Mucosa of rectum (tissue), 2 donors: ENCODE measurements around the gene RAB11FIP4.

Experiments
- H3K27ac ChIP-seq, 2 donors: one replicate each; pipeline ENCODE4 v1.7.0; 2013; ENCODE audit warnings: inconsistent platforms in 2 of 2, low read depth in 2 of 2, low read length in 2 of 2
- H3K27me3 ChIP-seq, 2 donors: one replicate each; pipeline ENCODE4 v1.7.0; 2013; ENCODE audit warnings: low read length in 2 of 2; ENCODE audit not compliant: control insufficient read depth in 2 of 2, insufficient read depth in 2 of 2
- H3K36me3 ChIP-seq, 2 donors: one replicate each; pipeline ENCODE4 v1.7.0; 2013; ENCODE audit warnings: low read length in 2 of 2; ENCODE audit not compliant: control insufficient read depth in 2 of 2, insufficient read depth in 2 of 2
- H3K4me1 ChIP-seq, 2 donors: one replicate each; pipeline ENCODE4 v1.7.0; 2013; ENCODE audit warnings: low read length in 2 of 2, mild to moderate bottlenecking in 1 of 2; ENCODE audit not compliant: control insufficient read depth in 2 of 2, insufficient read depth in 2 of 2
- H3K4me3 ChIP-seq, 2 donors: one replicate each; pipeline ENCODE4 v1.7.0; 2013; ENCODE audit warnings: low read length in 2 of 2
- H3K9ac ChIP-seq, 2 donors: one replicate each; pipeline ENCODE4 v1.7.0; 2013; ENCODE audit warnings: low read length in 2 of 2, low read depth in 1 of 2, mild to moderate bottlenecking in 1 of 2
- H3K9me3 ChIP-seq, 2 donors: one replicate each; pipeline ENCODE4 v1.7.0; 2013; ENCODE audit warnings: low read length in 2 of 2; ENCODE audit not compliant: control insufficient read depth in 2 of 2
- donor health status: healthy.
- donor health status: Normal muscosa, but diverticular disease.

RAB11FIP4 gene

DNA sequence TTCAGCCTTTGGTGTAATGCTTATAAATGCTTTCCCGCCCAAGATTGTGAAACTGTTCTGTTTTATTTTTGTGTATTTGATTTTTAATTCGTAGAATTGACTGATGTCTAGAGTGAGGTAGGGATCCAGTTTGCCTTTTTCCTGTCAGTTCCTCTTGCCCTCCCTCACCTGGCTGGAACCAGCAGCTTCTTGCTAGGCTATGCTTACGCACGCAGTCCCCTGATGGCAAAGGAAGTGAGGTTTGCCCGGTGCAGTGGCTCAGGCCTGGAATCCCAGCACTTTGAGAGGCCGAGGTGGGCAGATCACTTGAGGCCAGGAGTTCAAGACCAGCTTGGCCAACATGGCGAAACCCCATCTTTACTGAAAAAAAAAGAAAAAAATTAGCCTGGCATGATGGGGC lies 51.9 kb downstream of the RAB11FIP4 start:
- Histone ChIP-seq H3K9me3 (no peaks in the 10 kb centered on the region), H3K36me3 (no peaks in the 10 kb centered on the region), H3K27ac (no peak overlapping the region), H3K9ac (no peak overlapping the region), H3K4me1 (no peaks in the 10 kb centered on the region), H3K27me3 (no peaks in the 10 kb centered on the region), H3K4me3 (no peak overlapping the region)

DNA sequence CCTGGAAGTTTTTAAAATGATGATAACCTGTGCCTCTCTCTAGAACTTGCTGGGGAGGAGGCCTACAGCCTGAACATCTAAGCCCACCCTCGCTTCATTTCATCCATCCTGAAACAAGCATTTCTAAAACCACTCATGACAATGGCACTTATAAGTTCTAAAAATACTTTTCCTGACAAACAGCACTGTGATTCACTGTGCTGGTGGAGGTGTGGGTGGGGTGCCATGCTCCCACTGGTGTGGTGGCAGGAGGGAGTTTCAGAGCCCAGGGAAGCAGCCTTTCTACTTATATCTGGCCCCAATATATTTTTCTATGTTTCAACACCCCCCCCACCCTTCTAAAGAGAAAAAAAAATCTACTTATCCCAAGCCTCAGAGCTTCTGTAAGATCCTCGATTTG lies 52.6 kb downstream of the RAB11FIP4 start:
- Histone ChIP-seq H3K4me1 (no peaks in the 10 kb centered on the region), H3K36me3 (no peaks in the 10 kb centered on the region), H3K9me3 (no peaks in the 10 kb centered on the region), H3K27me3 (no peaks in the 10 kb centered on the region), H3K27ac (no peak overlapping the region), H3K4me3 (no peak overlapping the region), H3K9ac (no peak overlapping the region)

DNA sequence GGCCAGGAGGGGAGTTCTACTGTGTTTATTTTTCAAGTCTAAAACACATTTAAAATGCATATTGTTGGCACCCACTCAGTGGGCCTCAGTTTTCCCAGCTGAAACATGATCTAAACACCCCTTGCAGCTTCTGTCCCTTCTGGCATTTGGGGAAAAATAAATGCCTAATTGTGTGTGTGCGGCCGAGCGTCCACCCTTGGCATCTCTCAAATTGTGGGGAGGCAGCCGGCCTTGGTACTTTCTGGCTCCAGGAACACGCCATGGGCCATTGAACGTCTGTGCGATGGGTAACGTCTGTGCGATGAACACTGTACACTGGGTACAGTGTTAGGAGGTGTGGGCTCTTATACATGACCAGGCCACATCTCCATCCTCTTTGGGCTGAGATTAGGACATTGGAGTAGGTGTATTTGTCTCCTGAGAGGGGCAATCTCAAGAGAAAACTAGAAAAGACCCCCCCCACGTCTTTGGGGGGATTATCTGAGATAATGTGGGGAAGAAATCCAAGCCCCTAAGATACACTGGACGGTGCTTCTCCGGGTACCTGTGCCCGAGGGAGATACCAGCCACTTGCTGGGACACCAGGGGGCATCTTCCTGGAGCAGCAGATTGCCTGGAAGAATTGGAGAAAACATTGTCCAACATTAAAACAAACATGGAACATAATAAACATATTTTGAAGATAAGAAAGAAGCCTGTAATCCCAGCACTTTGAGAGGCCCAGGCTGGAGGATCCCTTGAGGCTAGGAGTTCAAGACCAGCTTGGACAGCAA lies 54.9 kb downstream of the RAB11FIP4 start:
- no peaks in the 10 kb centered on the region for H3K36me3 ChIP-seq
- H3K4me3 ChIP-seq: no peak overlapping the region
- H3K9ac ChIP-seq: no peak overlapping the region
- no peak overlapping the region for H3K27ac ChIP-seq
- H3K4me1 ChIP-seq: no peaks in the 10 kb centered on the region
- H3K9me3 ChIP-seq: no peaks in the 10 kb centered on the region
- no peaks in the 10 kb centered on the region for H3K27me3 ChIP-seq

DNA sequence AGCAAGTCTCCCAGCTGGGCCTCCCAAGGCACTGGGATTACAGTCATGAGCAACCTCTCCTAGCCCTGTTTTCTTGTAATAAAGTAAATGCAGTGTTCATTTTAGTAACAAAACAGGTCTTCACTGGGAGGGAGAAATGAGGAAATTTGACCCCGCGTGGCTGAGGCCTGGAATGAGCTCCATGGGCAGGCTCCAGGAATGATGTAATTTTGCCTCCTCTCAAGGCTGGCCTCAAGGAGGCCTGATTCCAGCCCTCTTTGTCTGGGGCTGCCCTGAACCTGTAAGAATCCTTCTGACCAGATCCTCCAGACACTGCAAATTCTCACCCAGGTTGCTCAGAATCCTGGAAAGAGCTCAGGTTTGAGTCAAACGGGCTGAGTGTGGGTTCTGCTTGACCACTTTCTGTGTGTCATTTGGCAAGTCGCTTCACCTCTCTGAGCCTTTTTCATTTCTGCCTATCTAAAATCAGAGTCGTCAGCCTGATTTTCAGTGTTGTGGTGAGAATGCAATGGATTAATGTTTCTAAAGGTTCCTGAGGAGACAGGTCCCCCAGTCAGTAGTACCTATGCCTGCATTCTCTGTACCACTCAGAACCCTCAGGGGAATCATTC lies 57.1 kb downstream of the RAB11FIP4 start:
- H3K27me3 ChIP-seq: no peaks in the 10 kb centered on the region
- no peak overlapping the region for H3K27ac ChIP-seq
- no peak overlapping the region for H3K9ac ChIP-seq
- H3K36me3 ChIP-seq: no peaks in the 10 kb centered on the region
- H3K9me3 ChIP-seq: no peaks in the 10 kb centered on the region
- no peak overlapping the region for H3K4me3 ChIP-seq
- H3K4me1 ChIP-seq: peaks cover 0 to 2% of the 10 kb centered on the region in 2 donors

- no peak overlapping the region for H3K27ac ChIP-seq
- H3K27me3 ChIP-seq: no peaks in the 10 kb centered on the region
- H3K9ac ChIP-seq: no peak overlapping the region
- H3K9me3 ChIP-seq: no peaks in the 10 kb centered on the region
- H3K36me3 ChIP-seq: no peaks in the 10 kb centered on the region
- no peak overlapping the region for H3K4me3 ChIP-seq
- H3K4me1 ChIP-seq: peaks cover 0 to 2% of the 10 kb centered on the region in 2 donors
These were observed 57.6 kb downstream of the RAB11FIP4 start for GRCh38 chr17:31449111-31449510.

DNA sequence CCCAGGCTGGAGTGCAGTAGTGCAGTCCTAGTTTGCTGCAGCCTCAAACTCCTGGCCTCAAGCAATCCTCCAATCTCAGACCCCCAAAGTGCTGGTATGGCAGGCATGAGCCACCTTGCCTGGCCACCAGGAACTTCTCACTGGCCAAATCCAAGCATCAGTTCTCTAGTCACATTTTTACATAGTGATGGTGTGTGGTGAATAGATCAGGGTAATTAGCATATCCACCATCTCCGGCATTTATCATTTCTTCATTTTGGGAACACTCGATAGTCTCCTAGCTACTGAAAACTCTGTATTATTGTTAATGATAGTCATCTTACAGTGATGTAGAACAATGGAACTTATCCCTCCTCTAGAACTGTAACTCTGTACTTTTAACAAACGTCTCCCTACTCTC lies 58.3 kb downstream of the RAB11FIP4 start:
- Histone ChIP-seq H3K27ac (no peak overlapping the region), H3K9me3 (no peaks in the 10 kb centered on the region), H3K4me1 (peaks cover 0 to 2% of the 10 kb centered on the region in 2 donors), H3K27me3 (no peaks in the 10 kb centered on the region), H3K4me3 (no peak overlapping the region), H3K36me3 (no peaks in the 10 kb centered on the region), H3K9ac (no peak overlapping the region)

GRCh38 chr17:31452101-31452500 lies 60.6 kb downstream of the RAB11FIP4 start:
- Histone ChIP-seq H3K9ac (no peak overlapping the region), H3K36me3 (no peaks in the 10 kb centered on the region), H3K4me1 (peaks cover 0 to 2% of the 10 kb centered on the region in 2 donors), H3K27me3 (no peaks in the 10 kb centered on the region), H3K9me3 (no peaks in the 10 kb centered on the region), H3K27ac (no peak overlapping the region), H3K4me3 (no peak overlapping the region)

DNA sequence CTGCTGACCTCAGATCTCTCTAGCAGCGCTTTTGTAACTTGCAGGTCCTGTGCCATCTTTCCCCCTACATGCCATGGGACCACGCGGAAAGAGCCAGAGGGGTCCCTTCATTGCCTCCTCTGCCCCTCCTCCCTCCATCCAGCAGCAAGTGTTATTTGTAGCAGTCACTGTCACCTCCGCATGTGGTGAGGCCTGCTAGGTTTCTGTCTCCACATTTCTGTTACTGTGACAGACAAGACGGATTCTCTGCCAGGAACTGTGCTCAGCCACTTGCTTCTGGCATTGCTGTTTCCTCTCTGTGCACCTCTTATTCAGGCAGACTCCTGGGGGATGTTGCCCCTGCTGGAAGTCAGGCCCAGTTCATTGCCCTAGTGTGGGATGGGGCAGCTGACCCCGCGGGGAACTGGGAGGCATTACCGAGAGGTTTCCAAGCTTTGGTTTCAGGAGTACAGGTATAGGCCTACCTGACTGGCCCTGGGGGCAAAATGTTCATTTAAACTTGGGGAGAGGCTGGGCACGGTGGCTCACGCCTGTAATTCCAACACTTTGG lies 61.2 kb downstream of the RAB11FIP4 start:
- Histone ChIP-seq H3K9me3 (no peaks in the 10 kb centered on the region), H3K4me1 (peaks cover 0 to 2% of the 10 kb centered on the region in 2 donors), H3K27ac (no peak overlapping the region), H3K4me3 (no peak overlapping the region), H3K27me3 (no peaks in the 10 kb centered on the region), H3K9ac (no peak overlapping the region), H3K36me3 (no peaks in the 10 kb centered on the region)

DNA sequence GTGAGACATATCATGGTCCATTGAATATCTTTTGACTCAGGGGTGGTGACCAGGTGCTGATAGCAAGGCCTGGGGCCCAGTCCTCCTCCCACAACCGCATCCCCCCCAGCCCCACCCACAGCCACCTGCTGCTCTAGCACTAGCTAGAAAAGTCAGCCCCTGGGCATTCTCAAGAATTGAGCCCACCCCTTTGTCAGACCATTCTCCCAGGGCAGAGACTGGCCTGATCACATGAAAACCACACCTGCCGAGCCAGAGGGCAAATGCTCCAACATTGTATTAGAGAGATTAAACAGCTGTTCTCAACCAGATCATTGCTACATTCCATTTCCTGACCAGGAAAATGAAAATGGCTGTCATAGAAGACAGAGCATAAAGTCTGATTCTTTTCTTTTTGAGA lies 62.4 kb downstream of the RAB11FIP4 start:
- Histone ChIP-seq H3K27ac (no peak overlapping the region), H3K36me3 (no peaks in the 10 kb centered on the region), H3K4me1 (peaks cover 0 to 2% of the 10 kb centered on the region in 2 donors), H3K27me3 (no peaks in the 10 kb centered on the region), H3K9ac (no peak overlapping the region), H3K4me3 (no peak overlapping the region), H3K9me3 (no peaks in the 10 kb centered on the region)

- H3K27me3 ChIP-seq: no peaks in the 10 kb centered on the region
- H3K4me3 ChIP-seq: no peak overlapping the region
- H3K4me1 ChIP-seq: peaks cover 0 to 2% of the 10 kb centered on the region in 2 donors
- no peak overlapping the region for H3K27ac ChIP-seq
- no peaks in the 10 kb centered on the region for H3K9me3 ChIP-seq
- H3K9ac ChIP-seq: no peak overlapping the region
- H3K36me3 ChIP-seq: no peaks in the 10 kb centered on the region
These were observed 65.3 kb downstream of the RAB11FIP4 start for GRCh38 chr17:31456814-31457213.
